ENCODE measurements around the gene TMEM272. TPM values are rescaled to one million over a fixed set of nuclear protein-coding genes. Genes with fewer than 3 reads are reported as not detected.

The TMEM272 gene
- total RNA-seq, 2 donors from 2014 or later, result 0.68 to 1.4 TPM

DNA sequence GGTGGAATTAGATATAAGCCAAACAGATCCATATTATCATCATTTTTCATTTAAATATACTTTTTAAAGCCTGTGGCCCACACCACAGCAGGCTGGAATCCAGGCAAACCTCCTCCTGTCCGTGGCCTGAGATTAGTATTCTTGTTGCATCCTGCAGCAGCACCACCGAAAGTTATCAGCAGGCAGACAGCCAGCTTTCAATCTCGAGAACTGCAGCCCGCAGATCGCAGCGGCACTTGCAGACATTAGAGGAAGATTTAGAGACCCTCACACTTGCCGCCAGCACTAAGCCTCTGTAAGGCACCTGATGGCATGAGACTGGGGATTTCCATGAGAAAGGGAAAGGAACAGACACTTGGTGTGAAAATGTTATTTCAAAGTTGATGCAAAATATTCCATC is 48.4 kb downstream of the TMEM272 start:
- intact Hi-C loops (cut with DNase I), result loop anchor here in 1 of 2 donors (5.0 to 10.0 kb wide), 2 partner anchors 209 to 672 kb away; no protein-coding TSS in a partner anchor
- ATAC-seq (no peak), DNase-seq (no peak)

DNA sequence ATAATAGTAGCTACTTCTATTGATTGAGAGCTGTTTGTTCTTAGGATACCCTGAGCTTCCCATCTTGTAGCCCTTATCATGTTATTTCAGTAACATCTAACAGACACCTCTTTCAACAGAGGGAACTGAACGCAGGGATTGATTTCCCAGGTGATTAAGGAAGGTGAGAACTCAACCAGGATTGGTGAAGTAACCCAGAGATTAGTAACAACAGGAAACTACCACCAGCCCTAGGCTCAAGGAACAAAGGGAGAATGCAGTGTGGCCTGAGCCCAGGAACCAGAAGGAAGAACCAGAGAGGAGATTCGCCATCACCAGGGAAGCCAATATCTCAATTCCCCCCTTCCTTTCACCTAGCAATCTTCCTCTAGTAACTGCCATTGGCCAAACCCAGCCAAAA is 49.6 kb downstream of the TMEM272 start:
- DNase-seq (no peak), ATAC-seq (no peak)
- intact Hi-C loops (cut with DNase I), result loop anchor here in 1 of 2 donors (5.0 to 10.0 kb wide), 2 partner anchors 208 to 671 kb away; no protein-coding TSS in a partner anchor

DNA sequence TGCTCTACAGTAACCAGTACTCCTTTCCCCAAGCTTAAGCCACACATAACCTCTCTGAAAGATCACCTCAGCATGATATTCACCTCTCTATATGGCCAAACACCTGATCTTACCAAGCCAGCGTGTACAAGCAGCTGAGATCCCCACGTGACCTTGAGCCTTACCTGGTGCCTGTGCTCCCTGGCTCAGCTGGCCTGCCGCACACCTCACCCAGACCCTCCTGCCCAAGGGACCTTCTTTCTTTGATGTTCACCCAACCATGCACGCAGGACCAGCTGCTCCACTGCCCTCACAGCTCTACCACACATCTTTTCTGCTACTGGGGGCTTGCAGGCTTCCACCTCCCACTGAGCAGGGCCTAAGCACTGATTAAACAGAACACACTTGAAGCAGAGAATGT is 50.0 kb downstream of the TMEM272 start:
- no peak for ATAC-seq
- intact Hi-C loops (cut with DNase I), result loop anchor here in 1 of 2 donors (5.0 to 10.0 kb wide), 4 partner anchors 208 to 670 kb away; no protein-coding TSS in a partner anchor
- DNase-seq, result no peak

DNA sequence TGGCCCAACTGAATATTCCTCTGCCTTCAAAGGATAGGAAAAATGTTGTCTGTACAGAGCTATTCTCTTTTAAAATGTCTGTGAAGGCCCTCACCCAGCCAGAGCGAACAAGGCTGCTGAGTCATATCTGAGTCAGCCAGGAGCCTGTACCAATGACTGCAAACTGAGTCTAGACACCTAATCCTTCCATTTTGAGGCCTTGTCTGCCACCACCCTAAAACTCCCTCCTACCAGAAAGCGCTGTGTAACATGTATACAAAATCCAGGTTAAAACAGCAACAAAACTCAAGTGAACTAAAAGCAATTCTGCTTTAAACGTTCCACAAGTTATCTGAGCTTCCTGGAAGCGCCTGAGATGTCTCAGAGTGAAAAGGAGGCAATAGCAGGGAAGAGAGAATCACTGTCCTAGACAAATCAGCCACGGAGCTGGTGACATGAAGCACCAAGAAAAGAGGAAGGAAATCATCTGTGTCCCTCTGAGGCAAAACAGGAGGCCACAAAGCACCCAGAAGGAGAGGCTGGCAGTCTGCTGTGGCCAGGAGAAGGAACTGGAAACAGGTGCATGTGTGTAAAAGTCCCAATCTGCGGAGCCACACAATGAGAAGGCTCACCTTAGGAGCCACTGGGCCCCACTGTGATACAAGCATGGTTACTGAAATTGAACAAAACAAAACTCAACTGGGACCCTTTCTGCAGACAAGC is 51.3 kb downstream of the TMEM272 start:
- peak; percentile 40 to 86 for ATAC-seq
- intact Hi-C loops (cut with DNase I), result loop anchor here in 1 of 2 donors (5.0 to 10.0 kb wide), 3 partner anchors 356 to 669 kb away; no protein-coding TSS in a partner anchor
- no peak for DNase-seq

GRCh38 chr13:51786425-51787265 is 58.3 kb downstream of the TMEM272 start:
- DNase-seq (no peak), ATAC-seq (peak; percentile 12 to 21)
- intact Hi-C loops (cut with DNase I), result no loop called here

DNA sequence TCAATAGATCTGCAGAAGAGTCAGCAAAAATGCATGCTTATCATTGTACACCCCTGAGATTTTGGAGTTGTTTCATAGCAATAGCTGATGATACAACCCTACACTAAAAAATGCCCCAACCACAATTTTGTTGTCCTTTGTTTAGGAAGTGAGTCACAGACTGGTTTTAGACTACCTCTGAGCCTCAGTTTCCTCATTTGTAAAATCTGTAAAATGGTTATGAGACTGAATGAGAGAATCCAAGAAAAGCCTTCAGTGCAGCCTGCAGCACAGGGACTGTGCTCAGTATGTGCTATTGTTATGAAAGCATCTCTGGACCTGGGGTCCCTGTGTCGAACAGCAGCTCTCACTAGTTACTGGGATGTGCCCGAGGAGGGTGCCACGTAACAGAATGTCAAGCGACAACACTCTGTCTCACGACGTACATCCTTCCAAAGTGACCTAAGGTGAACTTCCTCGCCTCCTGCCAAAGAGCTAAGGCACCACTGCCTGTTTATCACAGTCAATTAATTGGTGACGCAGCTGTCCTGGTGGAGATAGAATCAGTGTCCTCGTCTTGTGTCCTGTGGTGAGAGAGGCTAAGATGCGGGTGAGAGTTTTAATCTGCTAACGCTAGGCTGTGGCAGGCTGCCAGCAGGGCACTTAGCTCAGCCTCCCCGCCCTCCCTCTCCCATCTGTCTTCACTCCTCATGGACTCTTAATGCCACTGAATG is 59.1 kb downstream of the TMEM272 start:
- ATAC-seq, result peak; percentile 77 to 81
- DNase-seq, result peak; percentile 75
- intact Hi-C loops (cut with DNase I), result no loop called here

DNA sequence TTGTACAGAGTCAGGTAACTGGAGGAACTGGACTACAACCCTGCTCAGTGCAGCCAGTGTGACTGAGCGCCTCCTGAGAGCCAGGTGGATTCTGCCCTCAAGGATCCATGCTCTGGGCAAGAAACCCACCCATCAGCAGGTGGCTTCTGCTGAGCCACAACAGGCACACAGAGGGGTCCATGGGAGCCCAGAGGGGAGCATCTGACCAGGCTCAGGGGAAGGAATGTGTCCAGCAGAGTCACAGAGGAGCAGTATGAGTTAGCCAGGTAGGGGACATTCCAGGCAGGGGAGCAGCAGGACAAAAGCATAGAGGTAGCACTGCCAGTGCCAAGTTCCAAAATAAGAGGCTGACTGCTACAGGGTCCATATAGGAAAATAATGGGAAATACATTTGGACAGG is 60.9 kb downstream of the TMEM272 start:
- no peak for DNase-seq
- no peak for ATAC-seq
- intact Hi-C loops (cut with DNase I), result no loop called here

- intact Hi-C loops (cut with DNase I), result no loop called here
- ATAC-seq, result no peak
These were observed 61.4 kb downstream of the TMEM272 start for GRCh38 chr13:51783428-51784094.

GRCh38 chr13:51782026-51782710 is 62.8 kb downstream of the TMEM272 start:
- intact Hi-C loops (cut with DNase I), result no loop called here

More at GRCh38 chr13:51783428-51784094, 61.4 kb downstream of the TMEM272 start:
- no peak for DNase-seq

DNA sequence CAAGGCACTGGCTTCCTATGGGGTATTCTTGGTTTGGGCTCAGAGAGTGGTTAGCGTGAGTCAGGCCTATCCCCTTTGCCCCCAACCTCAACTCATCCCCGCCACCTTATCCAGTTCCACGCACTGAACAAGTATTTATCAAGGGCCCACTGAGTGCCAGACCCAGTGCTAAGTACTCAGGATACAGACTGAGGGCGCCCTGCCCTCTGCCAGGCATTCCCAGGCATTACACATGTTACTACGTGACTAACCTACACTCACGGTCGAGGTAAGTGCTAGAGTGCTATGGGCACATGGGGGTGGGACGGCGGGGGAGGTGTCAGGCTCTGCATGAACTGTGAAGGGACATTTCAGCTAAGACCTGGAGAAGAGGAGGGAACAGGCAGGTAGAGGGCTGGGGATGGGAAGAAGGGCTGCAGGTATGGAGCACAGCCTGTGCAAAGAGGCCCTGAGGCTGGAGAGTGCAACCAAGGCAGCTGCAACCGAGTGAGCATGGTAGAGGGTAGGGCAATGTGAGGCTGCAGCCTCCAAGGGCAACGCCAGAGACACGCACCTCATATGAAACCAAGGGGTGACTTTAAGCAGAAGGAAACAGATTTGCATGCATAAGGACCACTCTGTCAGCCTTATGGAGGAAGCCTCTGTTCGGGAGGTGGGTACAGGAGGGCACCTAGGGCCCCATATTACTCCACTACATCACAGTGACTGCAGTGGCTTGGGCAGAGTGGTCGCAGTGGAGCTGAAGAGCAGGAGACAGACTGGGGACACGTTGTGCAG is 63.5 kb downstream of the TMEM272 start:
- intact Hi-C loops (cut with DNase I), result no loop called here
- ATAC-seq, result peak in 1 of 2 donors; percentile 40

More at GRCh38 chr13:51782026-51782710, 62.8 kb downstream of the TMEM272 start:
- DNase-seq (no peak), ATAC-seq (peak in 1 of 2 donors; percentile 13)

DNA sequence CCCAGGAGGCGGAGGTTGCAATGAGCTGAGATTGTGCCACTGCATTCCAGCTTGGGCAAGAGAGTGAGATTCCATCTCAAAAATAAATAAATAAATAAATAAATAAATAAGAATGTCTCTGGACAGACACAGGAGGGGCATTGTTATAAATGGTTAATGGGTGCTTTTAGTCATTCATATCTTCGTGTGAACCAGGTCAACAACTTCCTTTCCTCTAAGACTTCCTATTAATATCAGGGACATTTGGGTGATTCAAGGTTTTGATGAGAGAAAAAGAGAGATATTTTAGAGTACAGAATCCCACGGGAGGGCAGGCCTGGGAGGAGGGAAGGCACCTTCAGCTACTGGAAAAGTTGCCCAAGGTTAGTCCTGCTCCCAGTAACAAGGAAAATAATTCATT is 64.9 kb downstream of the TMEM272 start:
- ATAC-seq (no peak), DNase-seq (no peak)
- intact Hi-C loops (cut with DNase I), result no loop called here

More for the DNA sequence above, 63.5 kb downstream of the TMEM272 start:
- DNase-seq, result no peak

DNA sequence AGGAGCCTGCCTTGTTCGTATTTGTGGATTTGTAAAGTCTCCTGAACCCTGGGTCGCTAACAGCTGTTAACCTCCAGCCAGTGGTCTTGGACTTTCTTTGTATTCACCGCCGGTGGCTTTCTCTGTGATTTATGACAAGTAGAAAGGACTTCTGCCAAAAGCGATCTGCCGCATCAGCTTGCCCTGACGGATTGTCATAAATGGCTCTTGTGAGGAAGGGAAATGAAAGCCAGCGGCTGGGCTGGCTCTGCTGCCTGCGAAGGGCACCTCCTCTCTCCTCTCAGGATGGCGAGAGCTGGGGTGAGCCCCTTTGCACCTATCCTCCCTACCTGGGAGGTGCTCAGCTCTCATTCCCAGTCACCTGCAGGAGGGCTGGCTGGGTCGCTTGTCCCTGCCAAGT is 66.6 kb downstream of the TMEM272 start:
- DNase-seq, result no peak
- no peak for ATAC-seq

DNA sequence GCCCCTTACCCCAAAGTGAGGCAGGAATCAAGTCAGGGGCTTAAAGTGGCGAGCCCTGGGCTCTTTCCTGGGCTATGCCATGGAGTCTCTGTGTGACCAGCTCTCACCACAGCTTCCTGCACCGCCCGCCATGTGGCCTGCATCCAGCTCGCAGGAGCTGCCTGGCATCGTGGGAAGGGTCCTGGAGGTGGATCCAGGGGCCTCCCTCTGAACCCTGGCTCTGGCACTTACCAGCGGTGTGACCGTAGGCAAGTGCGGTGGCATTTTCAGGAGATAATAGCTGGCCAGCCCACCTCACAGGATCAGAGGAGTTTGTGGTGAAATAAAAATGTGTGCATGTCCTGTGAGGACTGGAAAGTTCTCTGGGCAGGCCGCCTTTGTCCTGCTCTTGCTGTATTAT is 67.1 kb downstream of the TMEM272 start:
- DNase-seq, result no peak
- no peak for ATAC-seq
- intact Hi-C loops (cut with DNase I), result no loop called here

More for the DNA sequence above, 66.6 kb downstream of the TMEM272 start:
- intact Hi-C loops (cut with DNase I), result no loop called here

DNA sequence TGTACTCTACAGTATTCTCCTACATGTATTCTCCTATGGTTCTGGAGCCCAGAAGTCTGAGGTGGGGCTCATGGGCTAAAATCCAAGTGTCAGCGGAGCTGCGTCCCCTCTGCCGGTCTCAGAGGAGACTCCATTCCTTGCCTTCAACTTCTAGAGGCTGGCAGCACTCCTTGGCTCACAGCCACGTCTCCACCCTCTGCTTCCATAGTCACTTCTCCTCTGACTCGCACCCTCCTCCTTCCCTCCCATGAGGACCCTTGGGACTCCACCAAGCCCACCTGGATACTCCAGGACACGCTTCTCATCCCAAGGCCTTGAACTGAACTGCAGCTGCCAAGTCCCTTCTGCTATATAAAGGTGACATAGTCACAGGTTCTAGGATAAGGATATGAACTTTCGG is 68.8 kb downstream of the TMEM272 start:
- ATAC-seq, result no peak
- intact Hi-C loops (cut with DNase I), result no loop called here
- no peak for DNase-seq

GRCh38 chr13:51773515-51773914 is 71.5 kb downstream of the TMEM272 start:
- intact Hi-C loops (cut with DNase I), result no loop called here
- DNase-seq, result no peak
- no peak for ATAC-seq

DNA sequence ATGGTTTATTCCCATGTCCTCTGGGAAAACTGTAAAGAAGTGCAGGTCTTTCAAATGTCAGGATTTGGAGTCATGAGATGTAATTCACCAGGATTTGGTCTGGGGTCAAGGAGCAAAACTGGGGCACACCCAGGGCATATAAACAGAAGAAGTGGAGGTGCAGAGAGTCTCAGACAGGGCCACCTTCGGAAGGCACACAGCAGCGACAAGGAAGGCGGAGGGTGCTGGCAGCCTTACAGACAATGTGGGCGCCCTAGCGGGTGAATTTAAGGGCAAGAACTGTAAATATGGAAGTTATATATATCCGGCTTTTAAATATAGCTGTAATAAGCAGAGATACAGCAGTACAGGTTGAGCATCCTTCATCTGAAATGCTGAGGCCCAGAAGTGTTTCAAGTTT is 72.2 kb downstream of the TMEM272 start:
- no peak for DNase-seq
- intact Hi-C loops (cut with DNase I), result no loop called here
- no peak for ATAC-seq

DNA sequence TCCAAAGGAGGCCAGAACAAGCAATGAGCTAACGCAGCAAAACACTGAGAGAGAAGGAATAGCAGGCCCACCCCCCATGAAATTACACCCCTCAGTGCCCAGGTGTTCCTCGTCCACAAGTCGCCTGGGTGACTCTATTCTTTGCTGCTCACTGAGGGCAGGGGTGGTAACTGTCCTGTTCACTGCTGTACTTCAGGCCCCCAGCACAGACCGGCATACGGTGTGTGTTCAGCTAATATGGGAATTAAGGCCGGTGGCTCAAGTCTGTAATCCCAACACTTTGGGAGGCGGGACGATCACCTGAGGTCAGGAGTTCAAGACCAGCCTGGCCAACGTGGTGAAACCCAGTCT is 72.9 kb downstream of the TMEM272 start:
- DNase-seq, result no peak
- intact Hi-C loops (cut with DNase I), result no loop called here
- ATAC-seq, result no peak
